SK-N-MC (cell line): Measurements from ENCODE around the gene NLRP4.
"Not testable (repeated sequence)": the region's sequence is repeated elsewhere in the genome, so short reads cannot be mapped to it uniquely, and the experiment has no call there.

Experiments
- DNase-seq: peaks from one replicate; pipeline ENCODE4 v3.0.0-alpha.2; 2011; ENCODE audit warnings: low read depth, low spot score
- H3K27ac ChIP-seq: fragments of 200-600 bp; sonication (generic); 2 replicates; pipeline ENCODE4 v1.5.1; 2016; ENCODE audit warnings: mixed run types
- H3K36me3 ChIP-seq: fragments of 200-600 bp; sonication (generic); 2 replicates; pipeline ENCODE4 v1.6.1; 2017; ENCODE audit warnings: antibody characterized with exemption, low read length, mixed read lengths; ENCODE audit not compliant: insufficient read depth
- H3K4me3 ChIP-seq: fragments of 200-600 bp; sonication (generic); 2 replicates; pipeline ENCODE4 v1.5.1; 2016
- H3K9ac ChIP-seq: fragments of 200-600 bp; sonication (generic); 2 replicates; pipeline ENCODE4 v1.8.0; 2017; ENCODE audit warnings: mixed run types, mixed read lengths; ENCODE audit not compliant: insufficient read length
- H3K9me3 ChIP-seq: fragments of 200-600 bp; sonication (generic); 2 replicates; pipeline ENCODE4 v1.6.1; 2017; ENCODE audit warnings: low read depth, mild to moderate bottlenecking, antibody characterized with exemption, low read length, moderate library complexity, mixed read lengths
- EZH2 ChIP-seq: fragments of 200-600 bp; sonication (generic); IDR thresholded peaks from one replicate; pipeline ENCODE4 v1.6.1; 2017; ENCODE audit warnings: antibody characterized with exemption
- FOXP2 ChIP-seq: optimal IDR thresholded peaks from 2 replicates; pipeline ENCODE3; 2011; ENCODE audit warnings: mild to moderate bottlenecking, moderate library complexity; ENCODE audit not compliant: insufficient read depth; ENCODE audit errors: extremely low read length, control extremely low read depth
- POLR2AphosphoS5 ChIP-seq: IDR thresholded peaks from 2 replicates; pipeline ENCODE4 v1.6.1; 2012; ENCODE audit warnings: mild to moderate bottlenecking, low read depth, low read length, borderline replicate concordance

Gene NLRP4

DNA sequence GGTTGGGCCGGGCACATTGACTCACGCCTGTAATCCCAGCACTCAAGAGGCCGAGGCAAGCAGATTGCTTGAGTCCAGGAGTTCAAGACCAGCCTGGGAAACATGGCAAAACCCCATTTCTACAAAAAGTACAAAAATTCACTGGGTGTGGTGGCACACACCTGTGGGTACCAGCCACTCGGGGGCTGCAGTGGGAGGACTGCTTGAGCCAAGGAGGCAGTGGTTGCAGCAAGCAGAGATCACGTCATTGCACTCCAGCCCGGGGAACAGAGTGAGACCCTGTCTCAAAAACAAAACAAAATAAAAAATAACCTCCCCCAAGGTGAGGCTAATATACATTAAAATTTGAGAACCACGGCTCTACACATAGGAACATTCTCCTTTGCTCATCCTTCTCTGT is 70.9 kb downstream of the NLRP4 start:
- no peaks in the 10 kb centered on the region for H3K36me3 ChIP-seq
- no peaks in the 10 kb centered on the region for H3K9me3 ChIP-seq
- TF ChIP-seq POLR2AphosphoS5 = no peak
- TF ChIP-seq FOXP2 = no peak
- no peak for TF ChIP-seq EZH2
- H3K4me3 ChIP-seq = no peak overlapping the region
- H3K9ac ChIP-seq = no peak overlapping the region
- H3K27ac ChIP-seq = no peak overlapping the region
- no peak for DNase-seq

DNA sequence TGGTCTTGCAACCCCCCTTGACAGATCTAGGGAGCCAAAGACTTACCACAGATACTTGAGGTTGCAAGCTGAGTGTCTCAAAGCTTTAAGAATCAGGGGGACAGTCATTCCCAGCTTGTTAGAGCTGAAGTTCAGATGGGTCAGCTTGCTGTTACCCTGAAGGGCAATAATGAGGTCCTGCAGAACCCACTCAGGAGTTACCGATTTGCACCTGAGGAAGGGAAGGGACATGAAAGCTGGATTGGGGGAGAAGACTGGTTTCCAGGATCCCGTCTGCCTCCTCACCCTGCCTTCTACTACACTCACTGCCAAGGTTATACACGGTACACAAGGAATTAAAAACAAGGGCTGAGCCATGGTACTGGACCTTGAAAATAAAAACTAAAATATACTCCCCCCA is 71.4 kb downstream of the NLRP4 start:
- no peaks in the 10 kb centered on the region for H3K9me3 ChIP-seq

DNA sequence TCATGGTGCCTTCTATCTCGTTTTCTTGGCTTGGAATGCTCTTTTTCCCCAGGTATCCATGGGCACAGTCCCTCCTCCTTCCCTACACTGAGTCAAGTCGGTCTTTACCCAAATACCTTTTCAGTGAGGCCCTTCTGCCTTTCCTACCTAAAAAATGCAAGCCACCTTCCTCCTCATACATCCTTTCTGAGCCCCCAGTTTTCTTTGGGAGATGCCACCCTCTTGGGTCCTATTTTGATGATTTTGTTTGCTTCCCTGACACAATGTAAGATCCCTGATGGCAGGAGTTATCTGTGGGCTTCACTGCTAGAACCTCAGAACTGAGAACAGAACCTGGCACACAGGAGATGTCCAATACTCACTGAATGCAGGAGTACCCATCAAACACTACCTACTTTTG is 73.5 kb downstream of the NLRP4 start:
- no peak overlapping the region for H3K4me3 ChIP-seq
- no peak overlapping the region for H3K9ac ChIP-seq
- H3K36me3 ChIP-seq = no peaks in the 10 kb centered on the region
- H3K27ac ChIP-seq = no peak overlapping the region
- no peak for DNase-seq
- TF ChIP-seq EZH2 = no peak
- no peak for TF ChIP-seq POLR2AphosphoS5
- no peak for TF ChIP-seq FOXP2
- H3K9me3 ChIP-seq = no peaks in the 10 kb centered on the region

More for the DNA sequence above, 71.4 kb downstream of the NLRP4 start:
- H3K9ac ChIP-seq = no peak overlapping the region
- no peak for DNase-seq
- TF ChIP-seq EZH2 (no peak), FOXP2 (no peak), POLR2AphosphoS5 (no peak)
- H3K36me3 ChIP-seq = no peaks in the 10 kb centered on the region
- H3K4me3 ChIP-seq = no peak overlapping the region
- no peak overlapping the region for H3K27ac ChIP-seq

DNA sequence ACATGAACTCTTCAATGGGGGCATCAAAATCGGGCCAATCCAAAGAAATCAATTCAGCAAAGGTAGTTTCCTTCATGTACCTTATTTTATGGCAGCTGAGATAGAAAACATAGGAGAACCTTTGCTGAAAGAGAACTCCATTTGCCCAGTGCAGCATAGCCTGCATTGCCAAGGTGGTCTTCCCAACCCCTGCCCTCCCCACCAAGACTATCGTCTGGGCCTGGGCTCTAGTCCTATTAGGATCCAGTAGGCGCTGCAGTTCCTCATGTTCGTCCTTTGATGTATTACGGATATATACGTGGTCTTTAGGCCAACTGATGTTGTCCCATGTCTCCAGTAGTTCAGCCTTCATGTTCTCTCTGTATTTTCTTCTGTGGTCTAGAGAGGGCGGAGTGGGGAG is 76.6 kb downstream of the NLRP4 start:
- Histone ChIP-seq H3K36me3 (no peaks in the 10 kb centered on the region), H3K9me3 (no peaks in the 10 kb centered on the region), H3K4me3 (no peak overlapping the region), H3K27ac (no peak overlapping the region), H3K9ac (no peak overlapping the region)
- DNase-seq = no peak
- TF ChIP-seq POLR2AphosphoS5 = no peak
- TF ChIP-seq FOXP2 = no peak
- no peak for TF ChIP-seq EZH2

DNA sequence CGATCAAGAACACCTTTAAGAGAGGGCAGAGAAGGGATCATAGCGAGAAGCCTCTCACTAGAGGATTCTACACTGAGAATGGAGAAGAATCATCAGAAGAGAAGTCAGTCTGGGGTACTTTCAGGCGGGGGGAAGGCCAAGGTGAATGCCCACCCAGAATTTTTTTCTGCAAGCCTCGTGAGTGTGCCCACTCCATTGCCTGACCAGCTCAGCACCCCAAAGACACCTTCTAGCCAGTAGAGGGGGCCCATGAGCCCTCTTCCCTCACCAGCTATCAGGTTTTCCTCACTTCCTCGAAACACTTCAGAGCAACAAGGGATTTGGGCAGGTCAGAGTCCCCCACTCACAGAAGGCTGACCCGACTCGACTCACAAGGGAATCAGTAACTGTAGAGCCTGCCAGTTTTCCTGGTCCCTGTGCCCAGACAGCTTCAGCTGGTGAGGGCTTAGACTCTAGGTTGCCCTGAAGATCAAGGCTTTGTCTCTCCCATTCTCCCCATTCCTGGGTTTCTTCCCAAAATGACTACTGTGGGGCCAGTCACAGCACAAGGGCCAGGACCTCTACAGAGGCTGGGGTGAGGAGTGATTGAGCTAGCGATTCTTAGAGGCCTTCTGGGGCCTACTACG is 77.4 kb downstream of the NLRP4 start:
- no peak for TF ChIP-seq POLR2AphosphoS5
- no peak for DNase-seq
- no peaks in the 10 kb centered on the region for H3K9me3 ChIP-seq

DNA sequence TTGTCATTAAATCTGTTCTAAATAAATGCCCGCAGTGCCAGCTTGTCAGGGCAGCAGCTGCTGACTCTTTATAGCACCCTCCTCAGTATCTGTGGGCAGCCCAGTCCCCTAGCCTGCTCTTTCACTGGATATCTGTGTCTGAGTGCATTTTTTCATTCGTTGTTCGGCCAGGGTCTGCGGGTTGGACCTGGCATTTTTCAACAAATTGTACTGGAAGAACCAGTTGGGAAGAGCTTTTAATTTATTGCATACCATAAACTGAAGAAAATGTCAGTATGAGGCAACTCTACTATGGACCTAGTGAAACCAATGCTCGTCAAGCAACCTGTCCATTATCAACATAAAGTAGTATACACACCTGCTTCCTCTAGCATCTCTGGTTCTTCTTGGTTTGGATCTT is 87.2 kb downstream of the NLRP4 start:
- Histone ChIP-seq H3K9me3 (no peaks in the 10 kb centered on the region), H3K9ac (no peak overlapping the region), H3K4me3 (no peak overlapping the region), H3K36me3 (no peaks in the 10 kb centered on the region), H3K27ac (no peak overlapping the region)
- no peak for TF ChIP-seq FOXP2
- no peak for TF ChIP-seq EZH2
- no peak for TF ChIP-seq POLR2AphosphoS5
- no peak for DNase-seq

More for the DNA sequence above, 77.4 kb downstream of the NLRP4 start:
- H3K4me3 ChIP-seq = no peak overlapping the region
- no peak overlapping the region for H3K27ac ChIP-seq
- H3K9ac ChIP-seq = no peak overlapping the region
- no peaks in the 10 kb centered on the region for H3K36me3 ChIP-seq

DNA sequence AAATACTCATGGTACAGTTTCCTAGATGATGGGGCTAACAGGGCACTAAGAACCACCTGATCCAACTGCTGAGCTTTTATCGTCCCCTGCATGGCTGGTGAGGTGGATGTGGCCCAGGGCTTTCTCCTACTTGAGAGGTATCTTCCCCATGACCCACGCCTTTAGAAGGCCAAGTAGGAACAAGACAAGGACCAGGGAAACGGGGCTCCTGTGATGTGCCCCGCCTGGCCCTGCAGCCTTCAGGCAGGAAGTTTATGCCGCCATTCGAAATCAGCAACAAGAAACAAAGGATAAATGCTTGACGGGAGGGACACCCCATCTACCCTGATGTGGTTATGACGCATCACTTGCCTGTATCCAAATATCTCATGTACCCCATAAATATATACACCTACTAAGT is 91.7 kb downstream of the NLRP4 start:
- no peaks in the 10 kb centered on the region for H3K9me3 ChIP-seq

DNA sequence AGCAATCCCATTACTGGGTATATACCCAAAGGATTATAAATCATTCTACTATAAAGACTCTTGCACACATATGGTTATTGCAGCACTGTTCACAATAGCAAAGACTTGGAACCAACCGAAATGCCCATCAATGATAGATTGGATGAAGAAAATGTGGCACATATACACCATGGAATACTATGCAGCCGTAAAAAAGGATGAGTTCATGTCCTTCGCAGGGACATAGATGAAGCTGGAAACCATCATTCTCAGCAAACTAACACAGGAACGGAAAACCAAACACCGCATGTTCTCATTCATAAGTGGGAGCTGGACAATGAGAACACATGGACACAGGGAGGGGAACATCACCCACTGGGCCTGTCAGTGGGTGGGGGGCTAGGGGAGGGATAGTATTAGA is 92.9 kb downstream of the NLRP4 start:
- H3K4me3 ChIP-seq, DNase-seq, H3K27ac ChIP-seq, H3K36me3 ChIP-seq, H3K9ac ChIP-seq, H3K9me3 ChIP-seq: not testable (repeated sequence)

More for the DNA sequence above, 91.7 kb downstream of the NLRP4 start:
- no peak overlapping the region for H3K27ac ChIP-seq
- no peak for DNase-seq
- H3K9ac ChIP-seq = no peak overlapping the region
- no peak for TF ChIP-seq EZH2
- TF ChIP-seq FOXP2 = no peak
- no peak for TF ChIP-seq POLR2AphosphoS5
- H3K4me3 ChIP-seq = no peak overlapping the region
- no peaks in the 10 kb centered on the region for H3K36me3 ChIP-seq

DNA sequence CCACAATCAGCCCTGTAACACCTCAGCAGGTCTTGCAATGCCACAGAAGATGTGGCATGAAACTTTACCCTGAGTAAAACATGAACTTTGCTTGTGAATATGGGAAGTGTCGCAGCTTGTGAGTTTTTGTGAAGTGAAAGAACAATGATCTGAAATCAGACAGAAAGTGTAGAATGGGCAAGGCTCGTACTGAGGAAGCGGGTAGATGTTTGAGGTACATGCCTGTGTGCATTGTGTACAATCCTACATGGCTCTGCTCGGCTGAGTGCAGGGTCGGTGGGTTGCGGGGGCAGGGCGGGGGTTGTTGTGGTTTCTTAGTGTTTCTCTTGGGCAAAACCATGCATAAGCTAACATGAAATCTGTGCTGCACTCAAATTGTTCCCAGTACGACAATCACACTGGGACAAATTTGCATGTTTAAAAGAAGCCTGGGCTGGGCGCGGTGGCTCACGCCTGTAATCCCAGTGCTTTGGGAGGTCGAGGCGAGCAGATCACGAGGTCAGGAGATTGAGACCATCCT is 94.7 kb downstream of the NLRP4 start:
- Histone ChIP-seq H3K4me3 (no peak overlapping the region), H3K36me3 (no peaks in the 10 kb centered on the region), H3K27ac (no peak overlapping the region), H3K9ac (no peak overlapping the region), H3K9me3 (no peaks in the 10 kb centered on the region)
- TF ChIP-seq EZH2 = no peak
- TF ChIP-seq FOXP2 = no peak
- TF ChIP-seq POLR2AphosphoS5 = no peak
- DNase-seq = no peak
